Measurements from ENCODE around the gene GRHPR. TPM values are rescaled to one million over a fixed set of nuclear protein-coding genes. Genes with fewer than 3 reads are reported as not detected.

GRHPR gene
- total and polyA plus RNA-seq, 2 of the 4 experiments (the other 2 are of a cell fraction), result 182 to 191 TPM

- H2BK5ac ChIP-seq (ENCODE audit: low read depth, low read length, poor library complexity, severe bottlenecking), result peak overlapping the region; percentile 74
- H3K56ac ChIP-seq (ENCODE audit: extremely low read depth, insufficient read depth, low read length), result peak overlapping the region; percentile 82; the same call in 1 of the 2 replicates
- BruUV-seq (replicated peaks), result no TSS peak
- H3K79me1 ChIP-seq (ENCODE audit: low read depth in 1 of 2, low read length in 2 of 2), result peaks cover 0 to 38% of the 10 kb centered on the region in 2 experiments; a peak in 2 of 4 replicates
- TF ChIP-seq POLR2A (IDR thresholded peaks at IDR 0.05; ENCODE audit: low read depth, low read length) (peak; percentile 79), MAZ (IDR thresholded peaks at IDR 0.05; ENCODE audit: borderline replicate concordance, low read depth, low read length) (peak; percentile 73; the same call in 1 of the 2 replicates)
- TF ChIP-seq, protein P1, sequence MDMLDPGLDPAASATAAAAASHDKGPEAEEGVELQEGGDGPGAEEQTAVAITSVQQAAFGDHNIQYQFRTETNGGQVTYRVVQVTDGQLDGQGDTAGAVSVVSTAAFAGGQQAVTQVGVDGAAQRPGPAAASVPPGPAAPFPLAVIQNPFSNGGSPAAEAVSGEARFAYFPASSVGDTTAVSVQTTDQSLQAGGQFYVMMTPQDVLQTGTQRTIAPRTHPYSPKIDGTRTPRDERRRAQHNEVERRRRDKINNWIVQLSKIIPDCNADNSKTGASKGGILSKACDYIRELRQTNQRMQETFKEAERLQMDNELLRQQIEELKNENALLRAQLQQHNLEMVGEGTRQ (IDR thresholded peaks at IDR 0.05; ENCODE audit: low read depth, low read length), result peak; percentile 48; the same call in 1 of the 2 replicates
- TF ChIP-seq, protein P2, sequence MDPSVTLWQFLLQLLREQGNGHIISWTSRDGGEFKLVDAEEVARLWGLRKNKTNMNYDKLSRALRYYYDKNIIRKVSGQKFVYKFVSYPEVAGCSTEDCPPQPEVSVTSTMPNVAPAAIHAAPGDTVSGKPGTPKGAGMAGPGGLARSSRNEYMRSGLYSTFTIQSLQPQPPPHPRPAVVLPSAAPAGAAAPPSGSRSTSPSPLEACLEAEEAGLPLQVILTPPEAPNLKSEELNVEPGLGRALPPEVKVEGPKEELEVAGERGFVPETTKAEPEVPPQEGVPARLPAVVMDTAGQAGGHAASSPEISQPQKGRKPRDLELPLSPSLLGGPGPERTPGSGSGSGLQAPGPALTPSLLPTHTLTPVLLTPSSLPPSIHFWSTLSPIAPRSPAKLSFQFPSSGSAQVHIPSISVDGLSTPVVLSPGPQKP (IDR thresholded peaks at IDR 0.05; ENCODE audit: borderline replicate concordance, low read depth, low read length), result no peak
- no peaks in the 10 kb centered on the region; the same call in 1 of the 2 replicates for H3K9me1 ChIP-seq (ENCODE audit: insufficient read depth, low read length)
- no peaks in the 10 kb centered on the region for H3K36me3 ChIP-seq (ENCODE audit: control insufficient read depth, insufficient read depth, low read length)
- peak overlapping the region; percentile 92 for H3K9ac ChIP-seq (ENCODE audit: low read depth, low read length)
- H4K91ac ChIP-seq (ENCODE audit: insufficient read depth, low read depth, low read length), result peak overlapping the region; percentile 87
- H2BK20ac ChIP-seq (ENCODE audit: low read depth, low read length), result peak overlapping the region; percentile 61; the same call in 1 of the 2 replicates
- DNase-seq, result peak; percentile 63
- H3K23ac ChIP-seq (ENCODE audit: low read depth, low read length), result peak overlapping the region; percentile 87
- H3K4ac ChIP-seq (ENCODE audit: low read depth, low read length), result peak overlapping the region; percentile 97
- peak; percentile 50 for ATAC-seq (ENCODE audit: low read depth)
- peak overlapping the region; percentile 58; the same call in 2 of the 3 replicates for H2BK15ac ChIP-seq (ENCODE audit: low read depth, low read length)
- peaks cover 7% of the 10 kb centered on the region; the same call in 1 of the 2 replicates for H4K20me1 ChIP-seq (ENCODE audit: insufficient read depth, low read length)
- peak overlapping the region; percentile 76 for H3K4me3 ChIP-seq (ENCODE audit: insufficient read depth, low read depth, low read length)
- in situ Hi-C loops (cut with MboI; ENCODE audit: low sequenced_read_pairs), result no loop called here
- intact Hi-C loops (cut with micrococcal nuclease), result loop anchor here (5.0 kb wide), 1 partner anchor 47 kb away; no protein-coding TSS in a partner anchor
- H3K27me3 ChIP-seq (ENCODE audit: control insufficient read depth, insufficient read depth, low read length), result no peaks in the 10 kb centered on the region
- ChIA-PET CTCF (no interaction called here), POLR2A (ENCODE audit: unreplicated experiment) (no interaction called here)
- H3K14ac ChIP-seq (replicated peaks; ENCODE audit: low read depth, low read length), result peak overlapping the region; percentile 90
- H4K5ac ChIP-seq (ENCODE audit: low read depth, low read length), result peak overlapping the region; percentile 37
- H2AK5ac ChIP-seq (ENCODE audit: low read depth, low read length), result peak overlapping the region; percentile 76
- peak overlapping the region; percentile 81 for H3K27ac ChIP-seq (ENCODE audit: insufficient read depth, low read length)
- 0% methylated on average over 32 of the region's 47 CpGs; no CpG with 5 or more reads in 1 of the 2 experiments for WGBS, 2 experiments (ENCODE audit: extremely low coverage in 2 of 2, insufficient read length in 1 of 2)
- no peaks in the 10 kb centered on the region for H3K9me3 ChIP-seq (ENCODE audit: control insufficient read depth, insufficient read depth, low read length)
- H2AK9ac ChIP-seq (replicated peaks; ENCODE audit: low read depth, low read length, poor library complexity), result peak overlapping the region; percentile 87
- peak overlapping the region; percentile 79 for H2BK120ac ChIP-seq (ENCODE audit: low read depth, low read length)
- H4K8ac ChIP-seq (ENCODE audit: low read depth in 2 of 2, low read length in 2 of 2), result peak overlapping the region; percentile 41 to 93
- H3K4me2 ChIP-seq (ENCODE audit: low read depth, low read length), result peak overlapping the region; percentile 80
- peak overlapping the region; percentile 97 for H2AFZ ChIP-seq (replicated peaks; ENCODE audit: low read length, poor library complexity)
- H3K4me1 ChIP-seq (ENCODE audit: control insufficient read depth, insufficient read depth, low read length), result no peaks in the 10 kb centered on the region; the same call in none of the 2 replicates
- dilution Hi-C loops (cut with HindIII; ENCODE audit: low sequenced_read_pairs, unreplicated experiment), result no loop called here
- peak overlapping the region; percentile 25; the same call in 1 of the 2 replicates for H3K18ac ChIP-seq (ENCODE audit: low read depth, low read length)
Measured at GRCh38 chr9:37464426-37465248, 42.1 kb downstream of the GRHPR start.
